Measurements from ENCODE around the gene TMEM184B. TPM values are rescaled to one million over a fixed set of nuclear protein-coding genes. Genes with fewer than 3 reads are reported as not detected.

Gene TMEM184B
- total and polyA plus RNA-seq, 10 of the 15 experiments (the other 5 are each of a cell fraction or from before 2014, with no cell fraction given): 0.56 to 22.4 (median 7.9) TPM

GRCh38 chr22:38214302-38215056 is 58.3 kb downstream of the TMEM184B start (continued):
- TF ChIP-seq, protein P1, sequence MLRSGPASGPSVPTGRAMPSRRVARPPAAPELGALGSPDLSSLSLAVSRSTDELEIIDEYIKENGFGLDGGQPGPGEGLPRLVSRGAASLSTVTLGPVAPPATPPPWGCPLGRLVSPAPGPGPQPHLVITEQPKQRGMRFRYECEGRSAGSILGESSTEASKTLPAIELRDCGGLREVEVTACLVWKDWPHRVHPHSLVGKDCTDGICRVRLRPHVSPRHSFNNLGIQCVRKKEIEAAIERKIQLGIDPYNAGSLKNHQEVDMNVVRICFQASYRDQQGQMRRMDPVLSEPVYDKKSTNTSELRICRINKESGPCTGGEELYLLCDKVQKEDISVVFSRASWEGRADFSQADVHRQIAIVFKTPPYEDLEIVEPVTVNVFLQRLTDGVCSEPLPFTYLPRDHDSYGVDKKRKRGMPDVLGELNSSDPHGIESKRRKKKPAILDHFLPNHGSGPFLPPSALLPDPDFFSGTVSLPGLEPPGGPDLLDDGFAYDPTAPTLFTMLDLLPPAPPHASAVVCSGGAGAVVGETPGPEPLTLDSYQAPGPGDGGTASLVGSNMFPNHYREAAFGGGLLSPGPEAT (IDR thresholded peaks at IDR 0.05; ENCODE audit: low read depth): peak; percentile 14; the same call in 1 of the 2 replicates
- TF ChIP-seq RB1 (IDR thresholded peaks at IDR 0.05; ENCODE audit: borderline replicate concordance) (peak; percentile 76; the same call in 1 of the 2 replicates), POLR2A (IDR thresholded peaks at IDR 0.05; ENCODE audit: low read depth, low read length) (peak; percentile 55; the same call in 1 of the 2 replicates), CTCF (IDR thresholded peaks at IDR 0.05 in 2 of 3, conservative IDR thresholded peaks at IDR 0.05 in 1 of 3; ENCODE audit: control insufficient read depth in 2 of 3, extremely low read depth in 1 of 3, insufficient read depth in 1 of 3, low read depth in 3 of 3, low read length in 3 of 3) (peak in 1 of 3 experiments; percentile 10; a peak in 2 of 6 replicates), EGR1 (IDR thresholded peaks at IDR 0.05; ENCODE audit: borderline replicate concordance in 1 of 2, low read depth in 2 of 2, low read length in 2 of 2) (peak in 1 of 2 experiments; percentile 69; a peak in 2 of 3 replicates), CREB1 (IDR thresholded peaks at IDR 0.05; ENCODE audit: low read depth) (0 out of 2 replicates have a peak, but pooled peaks have one; percentile 11), CBX3 (IDR thresholded peaks at IDR 0.05; ENCODE audit: borderline replicate concordance, low read depth) (no peak), E4F1 (IDR thresholded peaks at IDR 0.05; ENCODE audit: borderline replicate concordance, partially characterized antibody) (no peak), NR2F1 (conservative IDR thresholded peaks at IDR 0.05) (peak; percentile 39; the same call in 1 of the 2 replicates), CEBPB (IDR thresholded peaks at IDR 0.05; ENCODE audit: borderline replicate concordance in 1 of 2, low read depth in 2 of 2, low read length in 2 of 2) (no peak), WRNIP1 (IDR thresholded peaks at IDR 0.05; ENCODE audit: borderline replicate concordance, low read depth, low read length) (no peak), YY1 (IDR thresholded peaks at IDR 0.05; ENCODE audit: low read depth, low read length) (peak; percentile 56; the same call in 1 of the 2 replicates), NR2C1 (IDR thresholded peaks at IDR 0.05) (no peak), BACH1 (IDR thresholded peaks at IDR 0.05; ENCODE audit: borderline replicate concordance) (peak; percentile 86), ETV6 (conservative IDR thresholded peaks at IDR 0.05 in 1 of 2, IDR thresholded peaks at IDR 0.05 in 1 of 2; ENCODE audit: borderline replicate concordance in 1 of 2, low read depth in 1 of 2) (no peak), MEF2A (IDR thresholded peaks at IDR 0.05; ENCODE audit: insufficient read depth, low read depth, low read length) (no peak), TCF3 (IDR thresholded peaks at IDR 0.05; ENCODE audit: borderline replicate concordance, insufficient read depth, low read depth, low read length) (0 out of 2 replicates have a peak, but pooled peaks have one; percentile 26), KAT2A (conservative IDR thresholded peaks at IDR 0.05; ENCODE audit: control insufficient read depth, low read depth, low read length) (no peak), PKNOX1 (IDR thresholded peaks at IDR 0.05) (no peak)
- TF ChIP-seq, protein P2, sequence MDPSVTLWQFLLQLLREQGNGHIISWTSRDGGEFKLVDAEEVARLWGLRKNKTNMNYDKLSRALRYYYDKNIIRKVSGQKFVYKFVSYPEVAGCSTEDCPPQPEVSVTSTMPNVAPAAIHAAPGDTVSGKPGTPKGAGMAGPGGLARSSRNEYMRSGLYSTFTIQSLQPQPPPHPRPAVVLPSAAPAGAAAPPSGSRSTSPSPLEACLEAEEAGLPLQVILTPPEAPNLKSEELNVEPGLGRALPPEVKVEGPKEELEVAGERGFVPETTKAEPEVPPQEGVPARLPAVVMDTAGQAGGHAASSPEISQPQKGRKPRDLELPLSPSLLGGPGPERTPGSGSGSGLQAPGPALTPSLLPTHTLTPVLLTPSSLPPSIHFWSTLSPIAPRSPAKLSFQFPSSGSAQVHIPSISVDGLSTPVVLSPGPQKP (IDR thresholded peaks at IDR 0.05; ENCODE audit: low read depth, low read length): no peak

All from GM12878 (cell line).